Naive B cell (primary cell): ENCODE results near the gene GPATCH2. TPM values are rescaled to one million over a fixed set of nuclear protein-coding genes. Genes with fewer than 3 reads are reported as not detected.
A peak's percentile ranks its signal among the peaks of the same experiment; 100 is the strongest.
"Not testable (repeated sequence)": the region's sequence is repeated elsewhere in the genome, so short reads cannot be mapped to it uniquely, and the experiment has no call there.

ENCODE experiments used
- ATAC-seq, 2 donors: fragments of 150-1000 bp; cut with Tn5 transposase; 2 replicates each; pipeline ENCODE4 v1.10.0; 2021; ENCODE audit warnings: low read depth in 2 of 2, mild to moderate bottlenecking in 2 of 2, moderate library complexity in 2 of 2
- DNase-seq: peaks from one replicate; pipeline ENCODE4 v3.0.0; 2022
- H3K27ac Mint-ChIP-seq, 6 donors: one replicate each; pipeline ENCODE4 v1.8.0; 2020 to 2022; ENCODE audit warnings: mild to moderate bottlenecking in 6 of 6, mixed read lengths in 6 of 6, moderate library complexity in 5 of 6, inconsistent platforms in 2 of 6
- H3K27me3 Mint-ChIP-seq, 3 donors: one replicate each; pipeline ENCODE4 v1.8.0; 2021 to 2022; ENCODE audit warnings: mixed read lengths in 3 of 3, mild to moderate bottlenecking in 1 of 3
- H3K36me3 Mint-ChIP-seq, 2 donors: one replicate each; pipeline ENCODE4 v1.8.0; 2020 to 2022; ENCODE audit warnings: mixed read lengths in 2 of 2, inconsistent platforms in 1 of 2, mild to moderate bottlenecking in 1 of 2
- H3K4me1 Mint-ChIP-seq, 3 donors: one replicate each; pipeline ENCODE4 v1.8.0; 2020 to 2022; ENCODE audit warnings: mixed read lengths in 3 of 3, inconsistent platforms in 1 of 3, mild to moderate bottlenecking in 1 of 3, moderate library complexity in 1 of 3
- H3K4me3 Mint-ChIP-seq, 8 donors: one replicate each; pipeline ENCODE4 v1.8.0; 2020 to 2022; ENCODE audit warnings: mild to moderate bottlenecking in 8 of 8, mixed read lengths in 8 of 8, moderate library complexity in 8 of 8, inconsistent platforms in 2 of 8
- H3K9me3 Mint-ChIP-seq, 7 donors: one replicate each; pipeline ENCODE4 v1.8.0; 2020 to 2022; ENCODE audit warnings: mixed read lengths in 7 of 7, mild to moderate bottlenecking in 5 of 7, inconsistent platforms in 2 of 7, moderate library complexity in 1 of 7
- polyA plus RNA-seq, 6 donors: library from polyadenylated mRNA; unstranded; fragments of 300-500 nt; fragmentation: Illumina TruSeq; gene quantifications; one replicate each; pipeline ENCODE4 v1.2.3, GENCODE V29; 2021; ENCODE audit warnings: low read depth in 6 of 6

Gene GPATCH2
- polyA plus RNA-seq, 6 donors from 2014 or later: 1.6 to 5.3 (median 3.1) TPM

DNA sequence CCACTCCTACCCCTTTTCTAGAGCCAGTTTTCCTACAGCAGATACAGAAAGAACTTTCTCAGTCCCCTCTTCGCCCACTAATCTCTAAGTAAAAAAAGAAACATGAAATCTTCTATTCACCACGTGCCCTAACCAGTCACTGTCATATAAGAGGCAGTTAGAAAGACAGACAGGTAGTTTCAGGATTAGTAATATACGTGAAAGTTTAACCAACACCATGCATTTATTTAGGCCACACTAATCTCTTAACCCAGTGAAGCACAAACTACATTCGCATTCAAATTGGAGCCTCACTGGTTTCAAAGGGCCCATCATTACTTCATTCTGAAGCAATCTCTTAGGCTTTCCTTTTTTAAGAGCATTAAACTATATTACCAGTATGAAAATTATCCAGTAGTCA, 10.1 kb downstream of the GPATCH2 start:
- H3K4me3 Mint-ChIP-seq: no peak overlapping the region
- H3K36me3 Mint-ChIP-seq: peaks cover 13 to 18% of the 10 kb centered on the region in 2 donors
- DNase-seq (no peak), ATAC-seq (no peak)
- peaks cover 0 to 8% (median 5%) of the 10 kb centered on the region in 3 donors for H3K4me1 Mint-ChIP-seq
- no peaks in the 10 kb centered on the region for H3K9me3 Mint-ChIP-seq
- no peak overlapping the region for H3K27ac Mint-ChIP-seq
- H3K27me3 Mint-ChIP-seq: no peaks in the 10 kb centered on the region

DNA sequence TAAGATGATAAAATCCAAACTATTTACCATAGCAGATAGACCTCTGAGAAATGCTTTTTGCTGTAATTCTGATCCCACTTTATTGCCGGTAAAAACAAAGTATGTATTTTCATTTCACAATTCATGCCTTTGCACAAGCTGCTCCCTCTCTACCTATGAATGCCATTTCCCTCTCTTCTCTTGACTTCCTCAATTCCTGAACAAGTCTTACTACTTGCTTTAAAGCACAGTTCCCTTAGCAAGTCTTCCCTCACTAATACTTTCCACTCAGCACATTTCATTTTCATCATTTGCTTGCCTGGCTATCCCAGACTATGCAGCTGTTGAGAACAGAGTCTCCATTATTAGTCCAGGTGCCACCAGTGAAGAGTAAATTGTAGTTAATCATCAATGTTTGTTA, 13.8 kb downstream of the GPATCH2 start:
- H3K36me3 Mint-ChIP-seq: peaks cover 13 to 20% of the 10 kb centered on the region in 2 donors
- DNase-seq (no peak), ATAC-seq (no peak)
- H3K27ac Mint-ChIP-seq: peak overlapping the region in 1 of 6 donors; percentile 37
- H3K9me3 Mint-ChIP-seq: no peaks in the 10 kb centered on the region
- no peak overlapping the region for H3K4me3 Mint-ChIP-seq
- peaks cover 0 to 4% (median 2%) of the 10 kb centered on the region in 3 donors for H3K4me1 Mint-ChIP-seq
- no peaks in the 10 kb centered on the region for H3K27me3 Mint-ChIP-seq

DNA sequence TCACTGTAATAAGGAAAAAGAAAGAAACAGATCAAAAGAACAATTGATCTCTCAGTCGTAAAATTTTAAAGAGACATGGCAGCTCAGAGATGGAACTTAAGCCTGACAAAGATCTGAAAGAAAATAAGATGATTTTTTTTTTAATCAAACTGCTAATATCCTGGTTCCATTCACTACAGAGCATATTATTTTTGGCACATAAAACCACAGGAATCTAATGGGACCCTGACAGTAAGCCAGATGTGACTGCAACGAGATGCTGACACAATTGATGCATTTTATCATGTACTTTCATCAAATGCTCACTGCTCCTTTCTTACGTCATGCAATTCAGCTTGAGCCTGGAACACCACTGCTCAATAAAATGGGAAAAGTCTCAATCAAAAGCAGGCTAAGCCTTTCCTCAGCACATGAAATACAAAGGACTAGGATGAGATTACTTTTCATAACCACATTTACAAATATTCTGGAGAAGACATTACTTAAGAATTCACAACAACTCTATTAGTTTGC, 16.6 kb downstream of the GPATCH2 start:
- Mint-ChIP-seq H3K27me3 (no peaks in the 10 kb centered on the region), H3K36me3 (peaks cover 0 to 14% of the 10 kb centered on the region in 2 donors), H3K4me1 (peaks cover 0 to 4% (median 2%) of the 10 kb centered on the region in 3 donors), H3K27ac (no peak overlapping the region), H3K4me3 (no peak overlapping the region), H3K9me3 (no peaks in the 10 kb centered on the region)
- ATAC-seq (no peak), DNase-seq (no peak)

DNA sequence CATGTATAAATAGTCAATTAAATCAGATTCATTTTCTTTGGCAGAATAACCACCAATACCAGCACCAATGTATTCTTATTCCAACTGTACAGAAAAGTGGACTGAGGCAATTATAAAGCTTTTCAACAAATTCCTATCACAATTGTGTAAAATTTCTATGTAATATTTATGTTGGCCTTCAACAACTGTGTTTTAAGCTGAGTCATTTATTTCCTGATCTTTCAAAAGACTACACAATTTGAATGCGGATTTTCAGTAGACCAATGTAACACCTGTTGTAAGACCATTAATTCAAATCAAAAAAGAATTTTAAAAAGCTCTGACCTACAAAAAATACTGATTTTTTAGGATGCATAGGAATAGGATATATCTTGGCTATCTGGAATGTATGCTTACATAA, 25.5 kb downstream of the GPATCH2 start:
- ATAC-seq (no peak), DNase-seq (no peak)
- Mint-ChIP-seq H3K27me3 (no peaks in the 10 kb centered on the region), H3K4me3 (no peak overlapping the region), H3K27ac (no peak overlapping the region), H3K36me3 (peaks cover 4 to 22% of the 10 kb centered on the region in 2 donors), H3K9me3 (no peaks in the 10 kb centered on the region), H3K4me1 (no peaks in the 10 kb centered on the region)

DNA sequence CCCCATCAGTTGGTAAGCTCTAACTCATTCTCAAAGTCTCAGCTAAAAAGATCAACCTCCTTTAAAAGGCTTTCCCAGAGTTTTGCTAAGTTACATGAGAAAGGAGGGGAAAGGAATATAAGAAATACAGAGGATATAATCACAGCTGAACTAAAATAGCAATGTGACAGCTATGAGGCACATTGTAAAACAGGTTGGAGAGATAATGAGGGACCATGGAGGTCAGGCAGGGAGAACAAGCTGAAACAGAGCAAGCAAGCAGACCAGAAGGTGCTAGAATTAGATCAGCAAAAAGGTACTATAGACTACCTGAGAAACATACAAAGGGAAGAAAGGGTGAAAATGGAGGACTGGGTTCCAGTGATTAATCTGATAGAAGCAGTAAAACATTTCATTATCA, 28.5 kb downstream of the GPATCH2 start:
- no peak for ATAC-seq
- no peak for DNase-seq
- no peaks in the 10 kb centered on the region for H3K9me3 Mint-ChIP-seq
- H3K27ac Mint-ChIP-seq: no peak overlapping the region
- H3K27me3 Mint-ChIP-seq: no peaks in the 10 kb centered on the region
- peaks cover 12 to 14% of the 10 kb centered on the region in 2 donors for H3K36me3 Mint-ChIP-seq
- H3K4me3 Mint-ChIP-seq: no peak overlapping the region
- H3K4me1 Mint-ChIP-seq: no peaks in the 10 kb centered on the region

DNA sequence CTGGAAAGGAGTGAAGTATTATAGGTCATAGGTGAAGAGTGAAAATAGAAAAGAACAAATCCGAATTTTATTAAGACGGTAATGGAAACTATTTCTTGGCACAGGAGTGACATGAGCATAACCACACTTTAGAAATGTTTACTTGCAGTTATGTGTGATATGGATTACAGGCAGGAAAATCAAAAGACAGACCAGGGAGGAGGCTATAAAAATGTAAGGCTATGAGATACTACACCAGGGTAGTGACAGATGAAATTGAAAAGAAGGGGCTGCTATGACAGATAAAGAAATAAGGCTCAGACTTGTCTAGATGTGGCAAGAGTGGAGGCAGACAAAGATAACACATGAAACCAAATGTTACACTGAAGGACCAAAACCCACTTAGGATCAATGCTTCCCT, 31.7 kb downstream of the GPATCH2 start:
- peaks cover 8 to 12% of the 10 kb centered on the region in 2 donors for H3K36me3 Mint-ChIP-seq
- ATAC-seq (no peak), DNase-seq (no peak)
- no peaks in the 10 kb centered on the region for H3K4me1 Mint-ChIP-seq
- peak overlapping the region in 3 of 6 donors; percentile 4 to 13 (median 10) for H3K27ac Mint-ChIP-seq
- H3K4me3 Mint-ChIP-seq: no peak overlapping the region
- H3K27me3 Mint-ChIP-seq: no peaks in the 10 kb centered on the region
- no peaks in the 10 kb centered on the region for H3K9me3 Mint-ChIP-seq

DNA sequence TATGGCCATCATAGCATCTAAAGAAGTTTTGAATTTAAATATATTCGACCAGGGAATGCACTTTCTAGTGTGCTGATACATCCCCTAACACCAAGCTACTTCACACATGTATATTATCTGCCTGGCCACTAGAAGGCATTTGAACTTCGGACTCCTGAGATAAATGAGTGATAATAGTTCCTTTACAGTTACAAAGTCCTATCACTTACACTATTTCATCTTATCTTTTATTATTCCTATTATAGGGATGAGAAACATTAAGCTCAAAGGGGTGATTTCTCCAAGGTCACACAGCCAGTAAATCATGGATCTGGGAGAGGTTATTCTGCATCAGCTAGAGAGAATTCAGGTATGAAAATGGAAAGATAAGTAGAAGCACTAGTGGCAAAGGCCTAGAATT, 40.3 kb downstream of the GPATCH2 start:
- Mint-ChIP-seq H3K27ac (no peak overlapping the region), H3K4me3 (no peak overlapping the region), H3K9me3 (no peaks in the 10 kb centered on the region), H3K36me3 (no peaks in the 10 kb centered on the region), H3K4me1 (peaks cover 0 to 5% (median 3%) of the 10 kb centered on the region in 3 donors), H3K27me3 (no peaks in the 10 kb centered on the region)
- DNase-seq (no peak), ATAC-seq (no peak)

DNA sequence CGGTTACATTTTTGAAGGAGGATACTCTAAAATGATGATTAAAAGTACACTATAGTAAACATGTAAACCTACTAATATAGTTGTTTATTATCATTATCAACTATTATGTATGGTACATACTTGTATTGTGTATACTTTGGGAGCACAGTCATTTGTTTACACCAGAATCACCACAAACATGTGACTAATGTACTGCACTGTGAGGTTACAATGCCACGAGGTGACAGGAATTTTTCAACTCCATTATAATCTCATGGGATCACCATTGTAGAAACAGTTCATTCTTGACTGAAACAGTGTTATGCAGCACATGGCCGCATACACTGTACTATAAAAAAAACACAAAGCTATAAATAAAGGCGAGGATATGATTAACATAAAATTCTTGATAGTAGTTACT, 44.3 kb downstream of the GPATCH2 start:
- H3K4me1 Mint-ChIP-seq: peaks cover 0 to 5% (median 3%) of the 10 kb centered on the region in 3 donors
- ATAC-seq: no peak
- no peak overlapping the region for H3K4me3 Mint-ChIP-seq
- H3K27me3 Mint-ChIP-seq: no peaks in the 10 kb centered on the region
- no peak for DNase-seq
- H3K36me3 Mint-ChIP-seq: peaks cover 0 to 3% of the 10 kb centered on the region in 2 donors
- peak overlapping the region in 1 of 6 donors; percentile 22 for H3K27ac Mint-ChIP-seq
- H3K9me3 Mint-ChIP-seq: no peaks in the 10 kb centered on the region

DNA sequence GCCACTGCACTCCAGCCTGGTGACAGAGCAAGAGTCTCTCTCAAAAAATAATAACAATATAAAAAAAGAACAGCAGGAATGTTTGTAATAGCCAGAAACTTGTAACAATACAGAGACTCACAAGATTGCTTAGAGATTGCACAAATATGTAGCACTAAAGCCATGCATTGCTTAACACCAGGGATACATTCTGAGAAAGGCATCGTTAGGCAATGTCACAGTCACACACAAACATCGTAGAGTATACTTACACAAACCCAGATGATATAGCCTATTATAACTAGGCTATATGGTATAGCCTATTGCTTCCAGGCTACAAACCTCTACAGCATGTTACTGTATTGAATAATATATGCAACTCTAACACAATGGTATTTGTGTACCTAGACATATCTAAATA, 45.3 kb downstream of the GPATCH2 start:
- ATAC-seq: no peak
- Mint-ChIP-seq H3K9me3 (no peaks in the 10 kb centered on the region), H3K27ac (no peak overlapping the region), H3K4me1 (peaks cover 0 to 5% (median 3%) of the 10 kb centered on the region in 3 donors), H3K27me3 (no peaks in the 10 kb centered on the region), H3K4me3 (no peak overlapping the region), H3K36me3 (peaks cover 0 to 9% of the 10 kb centered on the region in 2 donors)
- no peak for DNase-seq

DNA sequence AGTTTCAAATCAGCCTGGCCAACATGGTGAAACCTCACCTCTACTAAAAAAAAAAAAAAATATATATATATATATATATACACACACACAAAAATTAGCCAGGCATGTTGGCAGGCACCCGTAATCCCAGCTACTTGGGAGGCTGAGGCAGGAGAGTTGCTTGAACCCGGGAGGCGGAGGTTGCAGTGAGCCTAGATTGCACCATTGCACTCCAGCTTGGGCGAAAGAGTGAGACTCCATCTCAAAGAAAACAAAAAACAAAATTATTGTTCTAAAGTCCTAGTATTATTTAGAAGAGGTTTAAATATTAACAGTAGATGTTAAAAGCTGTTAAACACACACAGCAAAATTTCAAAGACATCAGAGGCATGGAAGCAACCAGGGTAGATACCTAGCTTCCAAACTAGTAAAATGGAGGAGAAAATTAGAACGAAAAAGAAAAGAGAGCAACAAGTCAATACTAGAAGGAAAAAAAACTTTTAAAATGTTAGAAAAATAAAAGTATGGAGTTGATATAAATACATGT, 46.5 kb downstream of the GPATCH2 start:
- H3K9me3 Mint-ChIP-seq, DNase-seq, H3K27ac Mint-ChIP-seq, H3K27me3 Mint-ChIP-seq, ATAC-seq, H3K4me3 Mint-ChIP-seq, H3K36me3 Mint-ChIP-seq, H3K4me1 Mint-ChIP-seq: not testable (repeated sequence)

DNA sequence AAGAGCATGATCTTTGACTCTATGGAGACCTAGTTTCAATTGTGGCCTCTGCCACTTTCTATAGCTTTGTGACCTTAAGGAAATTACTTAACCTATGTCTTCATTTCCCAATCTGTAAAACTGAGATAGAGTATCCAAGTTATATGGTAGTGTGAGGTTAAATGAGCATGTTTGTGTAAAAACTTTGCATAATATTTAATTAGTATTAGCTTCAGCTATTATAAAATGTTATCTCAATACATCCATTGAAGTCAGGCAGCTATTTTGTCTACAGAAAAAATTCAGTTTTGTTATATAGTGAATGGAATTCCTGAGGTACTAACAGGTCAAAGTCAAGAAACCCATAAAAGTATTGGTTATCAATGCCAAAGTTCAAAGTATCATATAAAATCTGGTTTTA, 53.6 kb downstream of the GPATCH2 start:
- Mint-ChIP-seq H3K4me1 (no peaks in the 10 kb centered on the region), H3K4me3 (no peak overlapping the region), H3K27ac (no peak overlapping the region), H3K9me3 (no peaks in the 10 kb centered on the region), H3K36me3 (peaks cover 0 to 6% of the 10 kb centered on the region in 2 donors), H3K27me3 (no peaks in the 10 kb centered on the region)
- DNase-seq (no peak), ATAC-seq (no peak)

DNA sequence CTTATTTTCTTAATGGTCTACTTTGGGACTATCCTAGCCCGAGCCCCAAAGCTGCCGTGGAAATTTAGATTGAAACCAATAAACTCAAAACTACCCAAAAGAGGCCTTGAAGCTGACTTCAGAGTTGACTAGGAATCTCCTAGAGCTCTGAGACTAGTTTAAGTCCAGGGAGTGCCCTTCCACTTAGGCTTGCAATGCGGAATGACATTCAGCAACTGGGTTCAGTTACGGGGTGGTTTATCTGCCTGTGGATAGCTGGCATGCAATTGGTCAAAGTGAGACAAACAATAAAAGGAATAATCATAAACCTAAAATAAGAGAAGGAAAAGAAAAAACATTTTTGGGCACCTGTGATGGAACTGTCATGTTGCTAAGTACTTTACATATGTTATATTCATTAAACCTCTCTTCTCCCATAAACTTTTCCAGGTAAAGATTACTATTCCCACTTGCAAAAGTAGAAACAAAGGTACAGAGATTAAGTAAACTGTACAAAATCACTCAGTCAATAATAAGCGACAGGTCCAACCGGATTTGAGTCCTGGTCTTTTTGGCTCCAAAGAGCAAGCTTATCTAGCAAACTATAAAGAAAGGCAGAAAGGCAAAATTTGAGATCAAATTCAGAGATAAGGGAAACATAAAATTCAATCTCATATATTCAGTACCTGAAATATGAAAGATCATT, 56.5 kb downstream of the GPATCH2 start:
- H3K4me1 Mint-ChIP-seq: no peaks in the 10 kb centered on the region
- peaks cover 0 to 2% (median 0%) of the 10 kb centered on the region in 7 donors for H3K9me3 Mint-ChIP-seq
- no peaks in the 10 kb centered on the region for H3K36me3 Mint-ChIP-seq
- H3K27ac Mint-ChIP-seq: no peak overlapping the region
- no peaks in the 10 kb centered on the region for H3K27me3 Mint-ChIP-seq
- ATAC-seq: no peak
- no peak overlapping the region for H3K4me3 Mint-ChIP-seq
- no peak for DNase-seq

DNA sequence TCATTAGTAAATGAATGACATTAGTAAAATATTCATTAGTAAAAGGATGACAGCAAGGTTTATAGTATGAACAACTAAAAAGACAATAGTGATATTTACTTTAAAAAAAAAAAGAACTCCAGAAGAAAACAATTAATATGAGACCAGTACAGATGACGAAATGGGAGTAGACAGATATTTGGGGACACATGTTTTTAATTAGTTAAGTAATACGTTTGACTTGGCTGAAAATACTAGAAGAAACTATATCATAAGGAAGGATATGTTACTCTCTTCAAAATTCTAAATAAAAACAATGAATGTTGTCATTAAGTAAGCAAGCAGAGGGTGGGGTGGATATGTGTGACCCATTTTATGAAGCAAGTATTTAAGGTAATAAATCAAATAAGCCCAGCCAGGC, 61.9 kb downstream of the GPATCH2 start:
- H3K9me3 Mint-ChIP-seq: peaks cover 0 to 2% (median 0%) of the 10 kb centered on the region in 7 donors
- no peaks in the 10 kb centered on the region for H3K36me3 Mint-ChIP-seq
- no peaks in the 10 kb centered on the region for H3K4me1 Mint-ChIP-seq

DNA sequence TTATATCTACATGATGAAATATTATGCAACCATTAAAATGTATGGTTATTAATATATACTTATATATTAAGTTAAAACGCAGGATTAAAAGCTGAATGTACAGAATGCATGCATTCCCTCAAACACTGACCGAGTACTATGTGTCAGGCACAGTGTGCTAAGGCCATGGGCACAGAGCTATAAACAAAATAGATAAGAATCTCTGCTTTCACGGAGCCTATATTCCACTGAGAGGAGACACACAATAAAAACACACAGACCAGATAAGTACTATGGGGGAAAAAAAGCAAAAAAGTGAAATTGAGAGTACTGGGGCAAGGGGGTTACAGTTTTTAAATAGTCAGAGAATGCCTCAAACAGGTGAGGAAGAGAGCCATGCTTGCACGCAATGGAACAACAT, 62.7 kb downstream of the GPATCH2 start:
- ATAC-seq (no peak), DNase-seq (no peak)
- Mint-ChIP-seq H3K4me1 (no peaks in the 10 kb centered on the region), H3K27me3 (no peaks in the 10 kb centered on the region), H3K9me3 (peaks cover 0 to 2% (median 0%) of the 10 kb centered on the region in 7 donors), H3K36me3 (peaks cover 0 to 4% of the 10 kb centered on the region in 2 donors), H3K27ac (no peak overlapping the region), H3K4me3 (no peak overlapping the region)

More for the DNA sequence above, 61.9 kb downstream of the GPATCH2 start:
- H3K4me3 Mint-ChIP-seq: no peak overlapping the region
- DNase-seq (no peak), ATAC-seq (no peak)
- no peak overlapping the region for H3K27ac Mint-ChIP-seq
- no peaks in the 10 kb centered on the region for H3K27me3 Mint-ChIP-seq
